Osteocyte (in vitro differentiated cells): ENCODE data around the gene FIBP. TPM values are rescaled to one million over a fixed set of nuclear protein-coding genes. Genes with fewer than 3 reads are reported as not detected.

Experiments used
- DNase-seq: peaks from one replicate; pipeline ENCODE4 v3.0.0; 2021; ENCODE audit warnings: mixed read lengths; ENCODE audit not compliant: unreplicated experiment; ENCODE audit errors: extremely low spot score
- H3K27ac Mint-ChIP-seq: one replicate; pipeline ENCODE4 v1.8.0; 2021; ENCODE audit warnings: mild to moderate bottlenecking, mixed read lengths; ENCODE audit not compliant: unreplicated experiment
- H3K27me3 Mint-ChIP-seq: one replicate; pipeline ENCODE4 v1.8.0; 2021; ENCODE audit warnings: mixed read lengths; ENCODE audit not compliant: unreplicated experiment
- H3K36me3 Mint-ChIP-seq: one replicate; pipeline ENCODE4 v1.8.0; 2021; ENCODE audit warnings: mixed read lengths; ENCODE audit not compliant: unreplicated experiment
- H3K4me1 Mint-ChIP-seq: one replicate; pipeline ENCODE4 v1.8.0; 2021; ENCODE audit warnings: mixed read lengths; ENCODE audit not compliant: unreplicated experiment
- H3K4me3 Mint-ChIP-seq: one replicate; pipeline ENCODE4 v1.8.0; 2021; ENCODE audit warnings: mild to moderate bottlenecking, moderate library complexity, mixed read lengths; ENCODE audit not compliant: unreplicated experiment
- H3K9me3 Mint-ChIP-seq: one replicate; pipeline ENCODE4 v1.8.0; 2021; ENCODE audit warnings: mixed read lengths; ENCODE audit not compliant: unreplicated experiment
- total RNA-seq: library from RNA; stranded (reverse); gene quantifications from 2 replicates; pipeline ENCODE4 v1.2.1, GENCODE V29; 2021
- TF ChIP-seq, protein P1 (sequence below): fragments of 200-600 bp; sonication (generic); IDR thresholded peaks from 2 replicates; pipeline ENCODE4 v1.5.0; 2021; ENCODE audit warnings: antibody characterized with exemption, mild to moderate bottlenecking, moderate library complexity

Gene FIBP
- total RNA-seq, 1 donor from 2014 or later, result 92.4 TPM

GRCh38 chr11:65857853-65858680 is 30.2 kb downstream of the FIBP start, which contains the start of gene CFL1:
Gene CFL1 (minus strand): TSS chr11:65858180. CDS start chr11:65858099, 81 bp downstream.
- Mint-ChIP-seq H3K27me3 (no peaks in the 10 kb centered on the region), H3K4me1 (peaks cover 55% of the 10 kb centered on the region), H3K36me3 (peaks cover 40% of the 10 kb centered on the region), H3K27ac (peak within 1 kb of the TSS; percentile 97), H3K4me3 (peak within 1 kb of the TSS; percentile 89), H3K9me3 (no peaks in the 10 kb centered on the region)
- TF ChIP-seq, protein P1, sequence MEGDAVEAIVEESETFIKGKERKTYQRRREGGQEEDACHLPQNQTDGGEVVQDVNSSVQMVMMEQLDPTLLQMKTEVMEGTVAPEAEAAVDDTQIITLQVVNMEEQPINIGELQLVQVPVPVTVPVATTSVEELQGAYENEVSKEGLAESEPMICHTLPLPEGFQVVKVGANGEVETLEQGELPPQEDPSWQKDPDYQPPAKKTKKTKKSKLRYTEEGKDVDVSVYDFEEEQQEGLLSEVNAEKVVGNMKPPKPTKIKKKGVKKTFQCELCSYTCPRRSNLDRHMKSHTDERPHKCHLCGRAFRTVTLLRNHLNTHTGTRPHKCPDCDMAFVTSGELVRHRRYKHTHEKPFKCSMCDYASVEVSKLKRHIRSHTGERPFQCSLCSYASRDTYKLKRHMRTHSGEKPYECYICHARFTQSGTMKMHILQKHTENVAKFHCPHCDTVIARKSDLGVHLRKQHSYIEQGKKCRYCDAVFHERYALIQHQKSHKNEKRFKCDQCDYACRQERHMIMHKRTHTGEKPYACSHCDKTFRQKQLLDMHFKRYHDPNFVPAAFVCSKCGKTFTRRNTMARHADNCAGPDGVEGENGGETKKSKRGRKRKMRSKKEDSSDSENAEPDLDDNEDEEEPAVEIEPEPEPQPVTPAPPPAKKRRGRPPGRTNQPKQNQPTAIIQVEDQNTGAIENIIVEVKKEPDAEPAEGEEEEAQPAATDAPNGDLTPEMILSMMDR, result no peak
- peak; percentile 99 for DNase-seq

DNA sequence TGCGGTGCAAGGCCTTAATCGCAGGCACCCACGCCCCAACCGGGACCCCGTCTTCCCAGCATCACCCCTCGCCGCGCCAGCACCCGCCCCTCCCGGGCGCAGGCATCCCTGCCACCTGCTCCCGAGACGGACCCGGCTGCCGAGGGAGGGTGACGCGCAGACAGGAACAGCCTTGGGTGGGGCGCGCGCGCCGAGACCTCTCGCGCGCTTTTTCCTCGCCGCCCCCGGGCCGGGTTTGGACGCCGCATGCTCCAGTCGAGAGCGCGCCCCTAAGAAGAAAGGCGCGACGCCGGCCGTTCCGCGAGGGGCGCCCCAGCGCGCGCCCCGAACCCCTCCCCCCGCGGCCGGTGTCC is 30.8 kb downstream of the FIBP start:
- Mint-ChIP-seq H3K36me3 (peaks cover 35% of the 10 kb centered on the region), H3K4me3 (peak overlapping the region; percentile 83), H3K27me3 (no peaks in the 10 kb centered on the region), H3K4me1 (peaks cover 50% of the 10 kb centered on the region), H3K27ac (peak overlapping the region; percentile 47), H3K9me3 (no peaks in the 10 kb centered on the region)
- no peak for DNase-seq
- TF ChIP-seq, protein P1, result no peak

- peak overlapping the region; percentile 83 for H3K4me3 Mint-ChIP-seq
- H3K36me3 Mint-ChIP-seq, result peaks cover 39% of the 10 kb centered on the region
- no peaks in the 10 kb centered on the region for H3K27me3 Mint-ChIP-seq
- TF ChIP-seq, protein P1, result no peak
- H3K27ac Mint-ChIP-seq, result peak overlapping the region; percentile 82
- peaks cover 45% of the 10 kb centered on the region for H3K4me1 Mint-ChIP-seq
- H3K9me3 Mint-ChIP-seq, result peaks cover 3% of the 10 kb centered on the region
- DNase-seq, result no peak
Observed at GRCh38 chr11:65856689-65857499, 31.4 kb downstream of the FIBP start.

DNA sequence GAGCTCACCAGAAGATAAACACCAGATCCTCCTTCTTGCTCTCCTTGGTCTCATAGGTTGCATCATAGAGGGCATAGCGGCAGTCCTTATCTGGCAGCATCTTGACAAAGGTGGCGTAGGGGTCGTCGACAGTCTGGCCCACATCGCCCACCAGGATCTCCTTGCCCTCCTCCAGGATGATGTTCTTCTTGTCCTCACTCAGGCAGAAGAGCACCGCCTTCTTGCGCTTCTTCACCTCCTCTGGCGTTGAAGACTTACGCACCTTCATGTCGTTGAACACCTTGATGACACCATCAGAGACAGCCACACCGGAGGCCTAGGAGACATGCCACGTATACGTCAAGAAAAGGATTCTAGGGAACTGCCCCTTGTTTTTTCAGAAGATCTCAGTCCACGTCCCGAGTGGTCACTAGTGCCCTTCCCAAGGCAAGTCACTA is 32.3 kb downstream of the FIBP start:
- Mint-ChIP-seq H3K36me3 (peaks cover 47% of the 10 kb centered on the region), H3K27ac (peak overlapping the region; percentile 82)
- DNase-seq, result no peak

More for the DNA sequence above, 32.3 kb downstream of the FIBP start:
- H3K4me3 Mint-ChIP-seq, result peak overlapping the region; percentile 83
- TF ChIP-seq, protein P1, result no peak
- H3K27me3 Mint-ChIP-seq, result no peaks in the 10 kb centered on the region
- peaks cover 4% of the 10 kb centered on the region for H3K9me3 Mint-ChIP-seq
- H3K4me1 Mint-ChIP-seq, result peaks cover 37% of the 10 kb centered on the region
